Measurements from ENCODE around the gene RANGAP1. TPM values are rescaled to one million over a fixed set of nuclear protein-coding genes. Genes with fewer than 3 reads are reported as not detected.

The RANGAP1 gene
- total and polyA plus RNA-seq, 2 of the 13 experiments (the other 11 are each of a cell fraction or from before 2014, with no cell fraction given), result 51.8 to 83.9 TPM

GRCh38 chr22:41197038-41197972 is 88.7 kb downstream of the RANGAP1 start (continued):
- TF ChIP-seq ZNF691 (CRISPR knock-in tag; IDR thresholded peaks at IDR 0.05; ENCODE audit: borderline replicate concordance, low read depth) (peak; percentile 56; the same call in 1 of the 2 replicates), ZNF317 (CRISPR knock-in tag; IDR thresholded peaks at IDR 0.05) (0 out of 2 replicates have a peak, but pooled peaks have one; percentile 43), AHR (CRISPR knock-in tag; IDR thresholded peaks at IDR 0.05) (no peak), ZNF740 (CRISPR knock-in tag; IDR thresholded peaks at IDR 0.05) (no peak), SMC3 (IDR thresholded peaks at IDR 0.05; ENCODE audit: low read length) (no peak), ZNF746 (CRISPR knock-in tag; IDR thresholded peaks at IDR 0.05) (no peak), SOX6 (IDR thresholded peaks at IDR 0.05) (no peak), SOX6 (CRISPR knock-in tag; IDR thresholded peaks at IDR 0.05) (peak; percentile 9; the same call in 1 of the 2 replicates), GFI1 (CRISPR knock-in tag; IDR thresholded peaks at IDR 0.05; ENCODE audit: borderline replicate concordance) (no peak), ZFP1 (CRISPR knock-in tag; IDR thresholded peaks at IDR 0.05) (no peak), FOSL2 (CRISPR knock-in tag; IDR thresholded peaks at IDR 0.05) (no peak), ZNF276 (CRISPR knock-in tag; IDR thresholded peaks at IDR 0.05; ENCODE audit: low read depth) (no peak), ZBTB42 (CRISPR knock-in tag; IDR thresholded peaks at IDR 0.05) (0 out of 2 replicates have a peak, but pooled peaks have one; percentile 11), WIZ (CRISPR knock-in tag; IDR thresholded peaks at IDR 0.05) (no peak), NPAS2 (CRISPR knock-in tag; IDR thresholded peaks at IDR 0.05; ENCODE audit: borderline replicate concordance) (no peak), CREM (IDR thresholded peaks at IDR 0.05) (no peak), CREM (CRISPR knock-in tag; IDR thresholded peaks at IDR 0.05) (no peak), ZMAT5 (CRISPR knock-in tag; IDR thresholded peaks at IDR 0.05; ENCODE audit: borderline replicate concordance, low read depth) (no peak), MAFK (conservative IDR thresholded peaks at IDR 0.05 in 1 of 2, IDR thresholded peaks at IDR 0.05 in 1 of 2; ENCODE audit: low read length in 2 of 2) (no peak), CREB1 (IDR thresholded peaks at IDR 0.05) (no peak), CREB1 (CRISPR knock-in tag; IDR thresholded peaks at IDR 0.05) (no peak), PATZ1 (CRISPR knock-in tag; IDR thresholded peaks at IDR 0.05) (peak; percentile 57; the same call in 1 of the 2 replicates), ZNF329 (CRISPR knock-in tag; IDR thresholded peaks at IDR 0.05; ENCODE audit: low read depth) (no peak; the same call in 1 of the 2 replicates), MYNN (CRISPR knock-in tag; IDR thresholded peaks at IDR 0.05; ENCODE audit: low read depth) (no peak), KLF9 (CRISPR knock-in tag; IDR thresholded peaks at IDR 0.05; ENCODE audit: low read depth) (no peak), ELF3 (CRISPR knock-in tag; IDR thresholded peaks at IDR 0.05) (peak; percentile 38; the same call in 1 of the 2 replicates), ZNF674 (CRISPR knock-in tag; IDR thresholded peaks at IDR 0.05; ENCODE audit: low read depth) (no peak)
